ENCODE measurements around the gene YTHDF1.
A peak's percentile ranks its signal among the peaks of the same experiment; 100 is the strongest.

The YTHDF1 gene

DNA sequence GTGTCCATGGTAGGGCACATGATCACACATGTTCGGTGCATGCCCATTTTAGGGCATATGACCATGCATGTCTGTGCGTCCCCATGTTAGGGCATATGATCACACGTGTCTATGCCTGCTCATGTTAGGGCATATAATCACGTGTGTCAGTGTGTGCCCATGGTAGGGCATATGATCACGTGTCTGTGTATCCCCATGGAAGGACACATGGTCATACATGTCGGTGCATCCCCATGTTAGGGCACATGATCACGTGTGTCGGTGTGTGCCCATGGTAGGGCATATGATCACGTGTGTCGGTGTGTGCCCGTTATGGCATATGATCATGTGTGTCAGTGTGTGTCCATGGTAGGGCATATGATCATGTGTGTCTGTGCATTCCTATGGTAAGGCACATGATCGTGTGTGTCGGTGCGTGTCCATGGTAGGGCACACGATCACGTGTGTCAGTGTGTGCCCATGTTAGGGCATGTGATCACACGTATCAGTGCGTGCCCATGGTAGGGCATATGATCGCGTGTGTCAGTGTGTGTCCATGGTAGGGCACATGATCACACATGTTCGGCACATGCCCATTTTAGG, 30.6 kb downstream of the YTHDF1 start:
- no peak for DNase-seq (ENCODE audit: low spot score)

DNA sequence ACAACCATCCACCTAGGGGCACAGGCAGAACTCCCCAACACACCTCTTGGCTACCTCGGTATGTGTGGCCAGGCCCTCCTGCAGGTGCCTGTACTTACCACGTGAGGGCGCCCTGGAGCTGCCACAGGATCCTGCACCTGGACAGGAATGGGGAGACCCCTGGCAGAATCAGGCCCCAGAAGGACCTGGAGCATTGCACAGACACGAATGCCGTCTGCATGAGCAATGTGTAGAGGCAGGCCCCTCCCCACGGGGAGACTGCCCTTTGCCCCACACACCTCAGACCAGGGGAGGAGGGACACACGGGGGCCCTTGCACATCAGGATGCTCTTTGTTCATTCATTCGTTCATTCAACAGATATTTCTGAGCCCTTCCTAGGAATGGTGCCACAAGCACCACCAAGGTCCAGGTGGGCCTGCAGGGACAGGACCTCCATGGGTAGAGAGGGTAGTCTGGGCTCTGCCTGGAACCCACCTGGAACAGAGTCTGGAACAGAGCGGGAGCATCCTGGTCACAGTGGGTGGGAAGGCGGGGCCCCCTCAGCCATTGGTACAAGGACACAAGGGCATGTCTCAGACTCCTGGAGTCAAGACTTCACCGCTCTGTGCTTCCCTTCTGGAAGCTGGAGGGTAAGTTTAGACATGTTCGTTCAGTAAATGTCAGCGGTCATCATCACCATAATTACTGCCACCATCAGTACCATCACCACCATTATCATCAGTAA, 32.3 kb downstream of the YTHDF1 start:
- DNase-seq (ENCODE audit: low spot score), result peak; percentile 86

DNA sequence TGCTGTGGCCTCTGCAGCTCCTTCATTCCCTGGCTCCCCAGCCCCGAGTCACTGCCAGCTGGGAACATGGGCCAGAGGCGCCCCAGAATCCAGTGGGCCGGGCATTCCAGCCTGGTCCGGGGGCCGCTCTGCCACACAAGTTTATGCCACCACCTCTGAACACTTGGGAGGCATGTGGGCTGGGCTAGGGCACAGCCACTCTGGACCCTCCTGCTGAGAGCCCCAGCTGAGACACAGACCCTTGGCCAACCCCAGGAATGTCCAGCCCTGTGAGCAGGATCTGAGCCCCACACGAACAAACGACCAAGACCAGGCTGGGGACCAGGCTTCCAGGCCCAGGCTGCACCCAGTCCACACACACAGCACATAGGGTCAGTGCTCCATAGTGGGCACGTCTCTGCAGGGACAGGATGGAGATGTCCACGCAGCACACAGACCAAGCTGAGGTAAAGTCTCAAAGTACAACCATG, 33.0 kb downstream of the YTHDF1 start:
- no peak for DNase-seq (ENCODE audit: low spot score)

DNA sequence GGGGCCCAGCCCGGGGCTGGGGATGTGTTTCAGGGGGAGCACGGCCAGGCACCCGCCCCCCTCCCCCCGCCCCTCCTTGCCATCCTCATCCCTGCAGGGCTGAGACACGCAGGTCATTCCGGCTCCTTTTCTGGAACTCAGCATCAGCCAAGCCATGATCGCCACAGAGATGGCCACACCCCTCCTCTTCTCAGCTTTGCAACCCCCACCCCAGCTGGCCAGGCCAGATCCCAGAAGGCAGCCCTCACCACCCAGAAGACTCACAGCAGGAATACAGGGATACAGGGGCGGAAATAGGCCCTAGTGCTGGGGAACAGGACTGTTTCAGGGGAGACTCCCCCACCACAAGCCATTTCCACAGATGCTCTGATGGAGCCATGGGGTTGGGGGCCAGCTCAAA, 33.5 kb downstream of the YTHDF1 start:
- DNase-seq (ENCODE audit: low spot score), result no peak

DNA sequence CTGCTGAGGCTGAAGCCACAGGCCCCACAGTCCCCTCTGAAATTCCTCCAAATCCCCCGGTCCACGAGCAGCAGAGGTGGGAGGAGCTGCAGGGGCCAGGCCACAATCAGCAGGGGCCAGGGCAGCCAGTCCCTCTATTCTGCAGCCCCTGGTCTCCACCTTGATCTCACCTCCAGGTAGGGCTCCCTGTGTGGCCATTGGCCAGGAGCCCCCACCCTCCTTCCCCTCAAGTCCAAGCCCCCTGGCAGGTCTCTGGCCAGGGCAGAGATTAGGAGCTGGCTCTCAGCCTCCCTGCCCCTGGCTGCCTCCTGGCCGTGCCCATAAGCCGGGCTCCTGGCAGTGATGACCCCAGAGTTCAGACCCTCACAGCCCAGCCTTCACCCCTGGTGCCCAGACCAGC, 34.7 kb downstream of the YTHDF1 start:
- no peak for DNase-seq (ENCODE audit: low spot score)

DNA sequence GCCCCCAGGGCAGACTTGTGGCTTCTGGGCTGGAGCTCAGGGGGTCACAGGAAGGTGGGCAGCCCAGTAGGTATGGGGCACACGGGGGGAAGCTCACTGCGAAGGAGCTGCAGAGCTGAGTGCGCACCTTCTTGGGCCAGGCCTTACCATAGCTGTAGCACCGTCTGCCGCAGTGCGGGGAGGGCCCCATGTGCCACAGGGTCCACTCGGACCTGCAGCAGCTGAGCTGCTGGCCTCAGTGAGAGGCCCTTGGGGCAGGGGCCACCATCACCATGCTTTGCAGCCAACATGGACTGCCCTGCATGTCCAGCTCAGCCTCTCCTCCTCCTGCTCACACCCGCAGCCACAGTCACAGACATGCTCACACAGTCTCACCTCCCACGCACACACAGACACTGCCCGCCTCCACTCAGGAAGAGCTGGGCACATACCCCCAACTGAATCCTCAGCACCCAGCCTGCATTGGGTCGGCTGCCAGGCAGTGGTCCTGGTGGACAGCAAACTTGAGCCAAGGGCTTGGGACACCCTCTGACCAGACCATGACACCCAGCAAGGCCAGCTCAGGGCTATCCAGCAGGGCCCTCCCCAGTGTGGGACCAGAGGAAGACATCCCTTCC, 35.3 kb downstream of the YTHDF1 start:
- DNase-seq (ENCODE audit: low spot score), result no peak

DNA sequence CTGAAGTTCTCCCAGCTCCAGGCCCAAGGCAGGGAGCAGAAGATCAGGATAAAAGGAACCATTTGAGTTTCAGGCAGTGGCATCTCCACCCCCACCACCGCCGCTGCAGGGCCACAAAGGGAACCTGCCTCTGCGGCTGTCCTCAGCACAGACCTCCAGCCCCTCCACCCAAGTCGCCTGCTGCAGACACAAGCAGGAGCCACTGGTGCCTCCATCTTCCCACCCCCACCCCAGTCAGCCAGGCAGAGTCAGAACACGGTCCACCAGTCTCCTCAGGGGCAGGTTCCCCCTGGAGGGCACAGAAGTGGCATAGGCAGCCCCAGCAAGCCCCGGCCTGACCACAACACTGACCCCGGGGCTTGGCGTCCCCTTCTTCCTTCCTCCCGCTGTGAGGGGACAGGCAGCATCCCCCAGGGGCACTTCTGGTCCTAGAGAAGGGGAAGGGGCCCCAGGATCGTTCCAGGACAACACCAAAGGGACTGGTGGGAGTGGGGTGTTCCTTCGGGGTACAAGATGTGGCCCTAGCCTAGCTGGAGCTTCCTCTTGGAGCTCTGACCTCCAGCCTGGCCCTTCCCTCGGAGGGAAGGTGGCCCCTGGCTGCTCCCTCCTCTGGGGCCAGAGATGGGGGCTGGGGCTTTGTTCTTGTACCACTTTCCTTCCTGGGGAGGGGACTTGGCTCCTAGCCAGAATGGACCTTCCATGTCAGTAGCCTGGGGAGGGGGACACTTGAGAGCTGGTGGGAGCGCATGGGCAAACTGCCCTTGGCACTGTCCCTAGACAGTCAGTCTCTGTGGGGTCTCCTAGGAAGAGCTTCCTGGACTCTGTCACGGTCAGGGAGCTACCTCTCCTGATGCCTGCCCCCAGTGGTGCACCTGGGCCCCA, 36.0 kb downstream of the YTHDF1 start:
- no peak for DNase-seq (ENCODE audit: low spot score)

DNA sequence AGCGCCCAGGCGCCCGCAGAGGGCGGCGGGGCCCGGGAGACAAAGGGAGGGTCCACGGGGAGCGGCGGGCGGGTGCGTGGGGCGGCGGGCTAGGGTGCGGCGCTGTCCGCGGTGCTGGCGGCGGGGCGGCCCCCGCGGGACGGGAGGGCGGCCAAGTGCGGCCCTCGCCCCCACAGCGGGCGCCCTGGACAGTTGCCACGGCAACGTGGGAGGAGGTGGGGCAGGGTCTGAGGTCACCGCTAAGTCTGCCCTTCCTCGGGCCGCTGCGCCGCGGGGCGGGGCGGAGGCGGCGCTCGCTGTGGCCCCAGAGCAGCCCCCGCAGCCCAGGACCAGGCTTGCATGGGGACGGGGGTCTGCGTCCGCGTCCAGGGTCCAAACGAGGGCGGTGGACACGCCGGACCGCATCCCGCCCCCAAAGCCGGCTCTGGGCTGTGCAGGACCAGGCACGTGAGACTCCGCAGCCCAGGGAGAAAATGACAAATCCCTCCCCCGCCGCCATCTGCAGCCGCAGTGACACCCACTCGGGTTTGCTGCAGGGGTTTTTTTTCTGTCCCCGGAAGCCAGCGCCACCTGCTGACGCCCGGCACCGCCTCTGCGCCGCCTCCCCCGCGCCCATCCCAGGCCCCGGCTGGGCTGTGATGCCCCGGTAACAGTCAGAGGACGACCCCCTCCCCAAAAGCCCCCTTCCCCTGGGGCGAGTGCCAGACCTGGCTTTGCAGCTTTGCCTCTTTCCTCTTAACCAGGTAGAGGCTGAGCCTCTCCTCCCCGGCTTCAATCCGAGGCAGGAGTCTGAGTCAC, 36.8 kb downstream of the YTHDF1 start:
- DNase-seq (ENCODE audit: low spot score), result peak; percentile 91

DNA sequence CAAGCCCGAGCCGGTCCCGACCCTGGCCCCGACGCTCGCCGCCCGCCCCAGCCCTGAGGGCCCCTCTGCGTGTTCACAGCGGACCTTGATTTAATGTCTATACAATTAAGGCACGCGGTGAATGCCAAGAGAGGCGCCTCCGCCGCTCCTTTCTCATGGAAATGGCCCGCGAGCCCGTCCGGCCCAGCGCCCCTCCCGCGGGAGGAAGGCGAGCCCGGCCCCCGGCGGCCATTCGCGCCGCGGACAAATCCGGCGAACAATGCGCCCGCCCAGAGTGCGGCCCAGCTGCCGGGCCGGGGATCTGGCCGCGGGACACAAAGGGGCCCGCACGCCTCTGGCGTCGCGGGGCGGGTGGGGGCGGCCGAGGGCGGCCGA, 37.5 kb downstream of the YTHDF1 start:
- no peak for DNase-seq (ENCODE audit: low spot score)

DNA sequence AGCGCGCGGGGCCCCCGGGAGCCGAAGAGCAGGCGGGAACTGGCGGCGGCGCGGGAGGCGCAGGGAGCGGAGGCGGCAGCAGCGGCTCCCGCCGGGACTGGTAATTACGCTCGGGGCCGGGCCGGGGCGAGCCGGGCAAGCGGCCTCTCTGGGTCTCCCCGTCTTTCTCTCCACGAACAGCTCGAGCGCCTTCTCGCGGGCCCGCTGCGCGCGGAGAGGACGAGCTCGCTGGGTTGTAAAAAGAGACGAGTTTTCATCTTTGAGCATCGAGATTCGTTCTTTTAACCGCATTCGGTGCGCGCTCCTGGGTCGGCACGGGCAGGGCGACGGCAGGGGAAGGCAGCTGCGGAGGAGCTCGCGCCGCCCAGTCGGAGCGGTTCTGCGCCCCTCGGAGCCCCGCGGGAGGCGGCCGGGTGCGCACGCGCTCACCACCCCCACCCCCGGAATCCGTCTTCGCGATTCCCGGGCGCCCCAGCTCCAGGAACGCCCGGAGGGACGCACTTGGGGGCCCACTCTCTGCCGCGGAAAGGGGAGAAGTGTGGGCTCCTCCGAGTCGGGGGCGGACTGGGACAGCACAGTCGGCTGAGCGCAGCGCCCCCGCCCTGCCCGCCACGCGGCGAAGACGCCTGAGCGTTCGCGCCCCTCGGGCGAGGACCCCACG, 38.0 kb downstream of the YTHDF1 start:
- DNase-seq (ENCODE audit: low spot score), result no peak

DNA sequence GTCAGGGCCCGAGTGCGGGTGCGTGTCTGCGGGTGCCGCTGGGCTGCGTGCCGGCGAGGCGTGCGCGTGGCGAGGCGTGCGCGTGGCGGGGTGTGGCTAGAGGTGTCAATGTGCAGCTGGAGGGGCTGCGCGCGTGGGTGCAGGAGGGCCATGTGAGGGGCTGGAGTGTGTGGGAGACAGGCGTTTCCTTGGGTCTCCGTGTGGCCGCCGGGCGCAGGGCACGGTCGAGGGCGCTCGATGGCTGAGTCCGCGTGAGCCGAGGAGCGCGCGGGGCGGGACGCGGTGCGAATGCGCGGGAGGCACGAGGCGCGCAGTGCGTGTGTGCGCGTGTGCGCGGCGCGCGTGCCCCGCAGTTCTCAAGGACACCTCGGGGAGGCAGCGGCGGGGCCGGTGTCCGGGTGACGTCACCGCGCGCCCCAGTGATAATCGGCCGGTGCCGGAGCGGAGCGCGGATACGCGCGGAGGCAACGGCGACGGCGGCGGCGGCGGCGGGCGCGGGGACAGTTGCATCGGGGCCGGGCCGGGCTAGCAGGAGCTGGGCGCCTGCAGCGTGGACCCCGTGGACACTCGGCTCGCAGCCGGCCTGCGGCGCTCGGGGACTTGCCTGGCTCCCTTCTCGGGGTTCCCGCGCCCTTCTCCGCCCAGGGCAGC, 38.7 kb downstream of the YTHDF1 start:
- DNase-seq (ENCODE audit: low spot score), result no peak

DNA sequence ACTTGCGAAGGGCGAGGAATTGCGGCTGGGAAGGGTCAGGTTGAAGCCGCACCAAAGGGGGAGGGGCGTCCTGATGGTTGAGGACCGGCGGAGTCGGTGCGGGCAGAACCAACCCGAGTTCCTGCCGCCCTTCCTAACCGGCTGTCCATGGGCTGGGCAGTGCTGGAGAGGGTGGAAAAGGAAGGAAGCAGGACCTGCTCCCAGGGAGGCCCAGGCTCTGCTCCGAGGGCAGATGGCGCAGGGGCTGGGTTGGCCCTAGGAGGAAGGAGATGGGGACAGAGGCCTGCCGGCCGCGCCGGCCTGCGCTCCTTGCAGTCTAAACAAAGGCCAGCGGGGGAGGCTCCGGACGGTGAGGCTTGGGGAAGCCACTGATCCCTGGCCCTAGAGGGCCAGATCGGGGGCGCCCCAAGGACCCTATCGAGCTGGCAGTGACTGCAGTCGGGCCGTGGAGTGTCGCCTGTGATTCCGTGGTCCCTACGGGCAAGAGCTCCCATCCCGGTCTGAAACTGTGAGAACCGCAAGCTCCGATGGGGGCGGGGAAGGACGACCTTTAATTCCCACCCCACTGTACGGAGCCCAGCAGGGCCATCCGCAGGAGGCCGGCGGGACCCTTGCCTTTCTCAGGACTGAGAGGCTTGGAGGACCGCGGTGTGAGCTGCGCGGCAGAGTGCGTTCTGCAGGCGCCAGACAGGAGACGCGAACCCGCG, 39.4 kb downstream of the YTHDF1 start:
- no peak for DNase-seq (ENCODE audit: low spot score)

DNA sequence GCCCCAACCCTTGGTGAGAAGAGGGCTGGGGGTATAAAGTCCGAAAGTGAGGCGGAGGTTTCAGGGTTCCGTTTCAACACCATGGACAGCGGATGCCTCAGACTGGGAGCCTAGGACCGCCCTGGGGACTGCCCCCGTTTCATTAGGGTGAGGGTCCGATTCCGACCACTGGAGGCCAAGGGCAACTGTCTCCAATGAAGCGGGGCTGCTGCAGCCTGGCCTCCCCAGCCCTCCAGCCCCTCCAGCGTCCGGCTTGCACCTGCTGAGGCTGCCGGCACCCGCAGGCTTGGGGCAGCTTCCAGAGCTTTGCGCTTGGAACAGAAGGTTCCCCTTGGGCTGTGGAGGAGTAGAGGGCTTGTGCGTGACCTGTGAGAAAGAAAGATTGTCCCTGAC, 39.9 kb downstream of the YTHDF1 start:
- no peak for DNase-seq (ENCODE audit: low spot score)

DNA sequence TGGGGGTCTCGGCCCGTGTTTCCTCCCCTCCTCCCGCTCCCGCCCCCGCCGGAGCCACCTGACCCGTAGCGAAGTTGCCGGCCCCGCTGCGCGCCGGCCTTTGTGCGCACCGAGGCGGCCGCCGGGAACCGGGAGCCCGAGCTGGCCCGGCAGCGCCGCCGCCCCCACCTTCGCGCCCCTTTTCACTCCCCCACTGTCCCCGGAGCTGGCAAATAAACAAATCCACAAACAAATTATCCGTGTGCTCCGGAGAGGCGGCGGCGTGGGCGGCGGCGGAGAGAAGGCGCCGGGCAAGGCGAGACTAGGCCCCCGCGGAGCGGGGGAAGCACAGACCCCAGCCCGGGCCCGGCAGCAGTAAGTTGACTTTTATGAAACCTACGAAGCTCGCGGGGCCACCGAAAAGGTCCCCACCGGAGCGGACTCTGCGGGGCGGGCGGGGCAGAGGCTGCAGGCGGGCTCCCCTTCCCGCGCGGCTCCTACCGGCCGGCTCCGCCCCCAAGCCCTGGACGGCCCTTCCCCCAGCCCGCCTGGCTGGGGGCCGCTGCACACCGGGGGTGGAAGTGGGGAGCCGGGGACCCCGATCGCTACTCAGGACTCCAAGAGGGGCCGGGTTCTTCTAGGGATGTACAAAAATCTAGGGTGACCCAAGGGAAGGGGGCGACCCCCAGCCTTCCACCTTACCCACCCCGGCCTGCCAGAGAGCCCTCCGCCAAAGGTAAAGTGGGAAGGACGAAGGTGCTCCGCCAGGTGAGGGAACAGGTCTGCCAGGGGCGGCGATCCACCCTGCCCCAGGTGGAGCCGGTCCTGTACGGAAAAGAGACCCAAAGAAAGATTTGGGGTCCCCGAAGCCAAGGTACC, 40.7 kb downstream of the YTHDF1 start:
- no peak for DNase-seq (ENCODE audit: low spot score)

DNA sequence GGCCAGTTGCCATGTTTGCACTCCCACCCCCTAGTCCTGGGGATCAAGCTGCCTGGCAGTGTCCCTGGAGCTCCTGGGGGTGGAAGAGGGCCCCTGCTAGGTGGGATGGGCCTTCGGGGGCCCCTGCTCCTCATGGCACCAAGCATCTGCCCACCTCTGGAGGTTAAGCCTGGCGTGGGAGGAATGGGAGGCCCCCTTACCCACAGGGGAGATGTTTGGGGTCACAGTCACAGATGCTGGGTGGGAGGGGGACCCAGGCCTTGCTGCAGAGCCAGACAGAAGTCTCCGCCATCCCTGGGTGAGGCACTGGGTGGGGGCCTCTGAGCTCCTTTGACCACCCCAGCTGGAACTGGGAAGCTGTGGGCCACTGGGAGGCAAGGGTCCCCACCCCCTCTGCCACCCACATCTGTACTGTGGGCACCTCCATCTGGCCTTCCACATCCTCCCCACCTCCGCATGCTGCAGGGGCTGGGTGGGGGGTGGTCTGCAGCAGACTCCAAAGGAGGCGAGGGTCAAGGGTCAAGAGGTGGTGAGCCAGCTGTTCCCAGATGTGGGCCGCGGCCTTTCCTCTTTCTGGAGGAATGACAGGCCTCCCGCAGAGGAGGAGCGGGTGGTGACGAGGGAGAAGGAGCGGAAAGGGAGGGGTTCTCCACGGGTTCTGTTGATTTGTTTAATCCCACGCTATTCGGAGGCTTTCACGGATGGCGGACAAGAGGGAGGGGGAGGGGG, 41.5 kb downstream of the YTHDF1 start:
- no peak for DNase-seq (ENCODE audit: low spot score)

DNA sequence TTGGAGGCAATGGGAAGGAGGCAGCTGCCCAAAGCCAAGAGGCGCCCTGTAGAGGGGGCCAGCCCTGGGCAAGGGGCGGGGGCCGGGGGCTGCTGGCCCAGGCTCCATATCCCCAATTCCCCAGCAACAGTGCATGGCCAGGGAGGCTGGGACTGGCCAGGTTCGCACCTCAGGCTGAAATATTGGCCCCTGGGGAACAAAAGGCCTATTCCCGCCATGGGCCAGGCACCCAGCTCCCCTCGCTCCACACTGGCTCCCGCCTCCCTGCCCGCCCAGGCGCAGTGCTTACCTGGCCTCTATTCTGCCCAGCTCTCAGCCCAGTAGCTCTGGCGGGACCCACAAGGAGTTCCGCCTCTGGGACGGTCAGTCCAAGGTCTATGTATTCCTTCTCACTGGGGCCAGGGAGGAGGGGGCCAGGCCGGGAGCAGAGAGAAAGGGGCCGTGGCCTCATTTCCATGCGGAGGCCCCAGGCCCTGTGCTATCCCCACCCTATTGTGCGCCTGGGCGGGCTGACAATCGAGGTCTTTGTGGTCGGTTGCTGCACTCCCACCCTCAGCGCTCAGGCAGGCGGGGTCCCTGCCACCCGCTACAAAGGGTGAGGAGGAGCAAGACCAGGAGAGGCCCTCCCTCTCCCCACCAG, 42.3 kb downstream of the YTHDF1 start:
- DNase-seq (ENCODE audit: low spot score), result no peak

DNA sequence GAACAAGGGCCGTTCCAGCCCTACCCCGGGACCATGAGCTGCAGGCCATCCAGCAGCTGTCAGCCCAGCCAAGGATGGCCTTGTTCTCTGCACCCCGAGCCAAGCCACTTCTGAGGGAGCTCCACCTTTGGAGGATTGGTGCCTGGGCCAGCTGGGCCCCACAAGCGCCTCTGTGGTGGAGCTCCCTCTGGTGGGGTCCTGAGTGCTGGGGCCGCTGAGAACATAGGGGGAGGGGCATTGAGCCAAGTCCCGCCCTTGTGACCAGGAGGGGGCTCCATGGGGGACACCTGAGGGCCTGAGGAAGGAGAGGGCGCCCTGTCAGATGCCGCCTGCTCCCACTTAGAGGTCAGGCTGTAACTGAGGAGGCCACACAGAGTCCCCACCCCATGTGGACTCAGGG, 43.2 kb downstream of the YTHDF1 start:
- DNase-seq (ENCODE audit: low spot score), result peak; percentile 66

DNA sequence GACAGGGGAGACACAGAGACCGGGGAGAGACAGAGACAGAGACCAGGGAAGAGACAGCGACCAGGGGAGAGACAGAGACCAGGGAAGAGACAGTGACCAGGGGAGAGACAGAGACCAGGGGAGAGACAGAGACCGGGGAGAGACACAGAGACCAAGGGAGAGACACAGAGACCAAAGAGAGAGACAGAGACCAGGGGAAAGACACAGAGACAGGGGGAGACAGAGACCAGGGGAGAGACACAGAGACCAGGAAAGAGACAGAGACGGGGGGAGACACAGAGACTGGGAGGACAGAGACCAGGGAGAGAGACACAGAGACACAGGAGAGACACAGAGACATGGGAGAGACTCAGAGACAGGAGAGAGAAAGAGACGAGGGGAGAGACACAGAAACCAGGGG, 43.9 kb downstream of the YTHDF1 start:
- DNase-seq (ENCODE audit: low spot score), result no peak
